Activated naive CD4-positive, alpha-beta T cell treated with anti-CD3 and anti-CD28 coated beads, Interleukin-2, amount 10 ng/mL, durations not matched to agents 7 days and 5 days (primary cell): ENCODE measurements around the gene KRTAP10-7.
"Not testable (repeated sequence)": the region's sequence is repeated elsewhere in the genome, so short reads cannot be mapped to it uniquely, and the experiment has no call there.

ENCODE experiments used
- CTCF ChIA-PET: fragments of 350-600 bp; sonication (Branson Sonifier 250); formaldehyde crosslinking; loops from one replicate; lab custom pipeline; 2021; ENCODE audit warnings: antibody characterized with exemption; lab: Charles Lee
- DNase-seq: peaks from one replicate; pipeline ENCODE4 v3.0.0-alpha.2; 2020
- H3K27ac Mint-ChIP-seq: one replicate; pipeline ENCODE4 v1.8.0; 2021; ENCODE audit warnings: mild to moderate bottlenecking, moderate library complexity, mixed read lengths
- H3K27me3 Mint-ChIP-seq: one replicate; pipeline ENCODE4 v1.8.0; 2021; ENCODE audit warnings: mild to moderate bottlenecking, mixed read lengths
- H3K36me3 Mint-ChIP-seq: one replicate; pipeline ENCODE4 v1.8.0; 2021; ENCODE audit warnings: mixed read lengths
- H3K4me1 Mint-ChIP-seq: one replicate; pipeline ENCODE4 v1.8.0; 2021; ENCODE audit warnings: mixed read lengths
- H3K4me3 Mint-ChIP-seq: one replicate; pipeline ENCODE4 v1.8.0; 2021; ENCODE audit warnings: mild to moderate bottlenecking, moderate library complexity, mixed read lengths
- H3K9me3 Mint-ChIP-seq: one replicate; pipeline ENCODE4 v1.8.0; 2021; ENCODE audit warnings: mixed read lengths

The KRTAP10-7 gene

DNA sequence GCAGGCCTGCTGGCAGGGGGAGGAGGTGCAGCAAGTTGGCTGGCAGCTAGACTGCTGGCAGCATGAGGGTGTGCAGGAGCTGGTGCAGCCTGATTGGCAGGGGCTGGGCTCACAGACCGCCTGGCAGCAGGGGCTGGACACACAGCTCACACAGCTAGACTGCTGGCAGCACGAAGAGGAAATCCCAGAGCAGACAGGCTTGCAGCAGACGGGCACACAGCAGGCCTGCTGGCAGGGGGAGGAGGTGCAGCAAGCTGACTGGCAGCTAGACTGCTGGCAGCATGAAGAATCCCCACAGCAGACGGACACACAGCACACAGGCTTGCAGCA, 8.6 kb upstream of the KRTAP10-7 start:
- H3K27me3 Mint-ChIP-seq = peaks cover 38% of the 10 kb centered on the region
- DNase-seq, H3K36me3 Mint-ChIP-seq, H3K4me1 Mint-ChIP-seq, CTCF ChIA-PET, H3K27ac Mint-ChIP-seq, H3K9me3 Mint-ChIP-seq, H3K4me3 Mint-ChIP-seq: not testable (repeated sequence)

DNA sequence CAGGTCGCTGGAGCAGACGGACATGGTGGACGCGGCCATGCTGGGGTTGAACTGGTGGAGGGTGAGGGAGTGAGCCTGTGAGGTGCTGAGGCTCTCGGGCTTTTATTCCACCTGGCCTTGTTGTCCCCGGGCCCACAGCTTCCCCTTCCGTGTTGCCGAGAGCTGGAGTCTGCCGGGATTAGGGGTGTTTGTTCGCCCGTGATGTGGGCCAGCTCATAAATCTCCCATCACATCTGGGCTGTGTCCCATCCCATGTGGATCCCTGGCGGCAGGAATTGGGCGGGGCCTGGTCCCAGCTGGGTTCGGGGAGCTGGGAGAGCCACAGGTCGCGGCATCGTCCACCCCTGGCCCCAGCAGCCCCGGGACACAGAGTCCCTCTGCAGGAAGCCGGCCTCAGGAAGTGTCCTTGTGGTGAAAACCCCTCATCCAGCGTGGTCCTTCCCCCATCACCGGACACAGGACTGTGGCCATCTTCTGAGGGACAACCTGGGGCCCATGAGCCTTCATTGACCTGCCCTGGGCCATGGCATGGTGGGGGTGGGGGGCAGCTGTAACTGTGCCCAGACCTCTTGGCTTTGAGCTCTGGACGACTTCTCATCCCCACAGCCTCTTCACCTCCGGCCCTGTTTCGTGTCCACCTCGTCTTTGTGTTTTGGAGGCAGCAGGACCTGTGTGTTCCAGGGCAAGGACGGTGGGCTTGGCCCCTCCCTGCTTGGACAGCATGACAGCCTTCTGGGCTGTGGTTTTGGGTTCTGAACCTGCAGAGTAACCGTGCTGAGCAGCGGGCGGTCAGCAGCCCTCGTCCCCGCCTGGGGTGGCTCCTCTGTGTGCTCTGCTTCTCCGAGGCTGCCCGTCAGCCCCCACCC, 7.7 kb upstream of the KRTAP10-7 start, which contains the start of gene KRTAP10-6:
Gene KRTAP10-6 (minus strand): TSS at position 60 of the 866 bp plus-strand sequence. CDS start 21 bp downstream, at position 39.
- Mint-ChIP-seq H3K4me1 (no peaks in the 10 kb centered on the region), H3K27ac (no peak within 1 kb of the TSS)
- DNase-seq = no peak

DNA sequence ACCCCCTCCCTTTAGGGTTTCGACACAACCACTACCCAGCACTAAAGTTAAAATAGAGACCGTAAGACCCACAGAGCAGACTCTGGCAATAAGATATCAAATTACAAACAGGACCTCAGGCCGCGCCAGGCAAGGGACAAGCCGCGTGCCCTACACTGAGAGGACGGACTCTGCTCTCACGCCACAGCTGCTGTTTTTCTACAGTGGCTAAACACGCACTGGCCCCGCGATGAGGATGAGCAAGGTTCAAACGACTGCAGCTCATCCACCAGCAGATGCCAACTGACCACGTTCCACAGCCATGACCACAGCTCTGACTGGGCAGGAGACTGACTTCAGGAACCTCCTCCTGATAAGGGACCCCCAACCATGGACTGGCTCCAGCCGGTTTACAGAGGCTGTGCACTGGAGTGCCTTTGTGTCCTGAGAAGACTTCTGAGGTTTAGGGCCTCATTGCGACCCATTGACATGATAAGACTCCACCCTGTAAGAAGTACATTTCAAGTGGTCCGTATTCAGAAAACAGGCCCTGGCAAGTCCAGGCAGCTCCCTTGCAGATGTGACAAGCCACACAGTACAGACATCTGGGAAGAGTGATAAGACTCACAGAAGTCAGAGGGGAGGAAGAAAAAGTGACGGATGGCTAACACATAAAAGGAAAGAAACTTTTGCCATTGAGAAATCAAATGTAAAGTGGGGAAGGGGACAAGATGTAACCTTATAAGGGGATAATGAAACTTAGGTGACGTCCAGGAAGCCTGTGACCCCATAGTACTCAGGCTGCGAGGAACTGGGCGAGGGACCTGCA, 6.6 kb upstream of the KRTAP10-7 start:
- Mint-ChIP-seq H3K4me1 (no peaks in the 10 kb centered on the region), H3K36me3 (no peaks in the 10 kb centered on the region), H3K4me3 (no peak overlapping the region), H3K9me3 (no peaks in the 10 kb centered on the region), H3K27ac (no peak overlapping the region), H3K27me3 (peaks cover 38% of the 10 kb centered on the region)
- DNase-seq = no peak
- CTCF ChIA-PET = no interaction called here

More for the DNA sequence above, 7.7 kb upstream of the KRTAP10-7 start, which contains the start of gene KRTAP10-6:
- Mint-ChIP-seq H3K4me3 (no peak within 1 kb of the TSS), H3K9me3 (no peaks in the 10 kb centered on the region), H3K36me3 (no peaks in the 10 kb centered on the region), H3K27me3 (peaks cover 34% of the 10 kb centered on the region)
- CTCF ChIA-PET = no interaction called here

- CTCF ChIA-PET = no interaction called here
Measured at GRCh38 chr21:44594406-44594916, 5.9 kb upstream of the KRTAP10-7 start.

DNA sequence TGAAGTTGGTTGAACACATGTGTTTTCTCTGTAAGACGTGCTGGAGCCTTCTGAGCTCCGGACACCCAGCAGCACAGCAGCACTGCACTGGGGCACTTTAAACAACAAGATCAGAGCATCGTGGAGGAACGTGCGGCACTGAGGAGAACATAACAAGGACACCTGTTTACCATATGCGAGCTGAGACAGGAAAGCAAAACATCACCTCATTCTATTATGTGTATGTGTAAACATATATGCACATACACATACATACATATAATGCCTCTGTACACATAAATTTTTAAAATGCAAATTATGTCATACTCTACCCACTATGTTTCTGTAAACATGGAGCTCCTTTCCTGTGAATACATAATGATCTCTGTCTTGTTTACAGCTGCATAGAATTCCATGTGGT, 4.9 kb upstream of the KRTAP10-7 start:
- DNase-seq = no peak
- no peaks in the 10 kb centered on the region for H3K4me1 Mint-ChIP-seq
- H3K36me3 Mint-ChIP-seq = no peaks in the 10 kb centered on the region
- no peak overlapping the region for H3K27ac Mint-ChIP-seq
- H3K4me3 Mint-ChIP-seq = no peak overlapping the region
- CTCF ChIA-PET = no interaction called here
- no peaks in the 10 kb centered on the region for H3K9me3 Mint-ChIP-seq
- peaks cover 33% of the 10 kb centered on the region for H3K27me3 Mint-ChIP-seq

More at GRCh38 chr21:44594406-44594916, 5.9 kb upstream of the KRTAP10-7 start:
- H3K27ac Mint-ChIP-seq = peak overlapping the region; percentile 37
- no peaks in the 10 kb centered on the region for H3K36me3 Mint-ChIP-seq
- no peaks in the 10 kb centered on the region for H3K9me3 Mint-ChIP-seq
- H3K27me3 Mint-ChIP-seq = peaks cover 36% of the 10 kb centered on the region
- no peak overlapping the region for H3K4me3 Mint-ChIP-seq
- no peak for DNase-seq
- no peaks in the 10 kb centered on the region for H3K4me1 Mint-ChIP-seq

GRCh38 chr21:44596068-44596725, 4.2 kb upstream of the KRTAP10-7 start:
- no peak for DNase-seq
- no peak overlapping the region for H3K27ac Mint-ChIP-seq
- no peaks in the 10 kb centered on the region for H3K36me3 Mint-ChIP-seq
- CTCF ChIA-PET = interaction anchor here (1.1 kb wide), 1 partner anchor 11 kb away, joined by 3 read pairs; no protein-coding TSS in a partner anchor
- peaks cover 31% of the 10 kb centered on the region for H3K27me3 Mint-ChIP-seq
- H3K4me1 Mint-ChIP-seq = no peaks in the 10 kb centered on the region
- no peaks in the 10 kb centered on the region for H3K9me3 Mint-ChIP-seq
- no peak overlapping the region for H3K4me3 Mint-ChIP-seq

DNA sequence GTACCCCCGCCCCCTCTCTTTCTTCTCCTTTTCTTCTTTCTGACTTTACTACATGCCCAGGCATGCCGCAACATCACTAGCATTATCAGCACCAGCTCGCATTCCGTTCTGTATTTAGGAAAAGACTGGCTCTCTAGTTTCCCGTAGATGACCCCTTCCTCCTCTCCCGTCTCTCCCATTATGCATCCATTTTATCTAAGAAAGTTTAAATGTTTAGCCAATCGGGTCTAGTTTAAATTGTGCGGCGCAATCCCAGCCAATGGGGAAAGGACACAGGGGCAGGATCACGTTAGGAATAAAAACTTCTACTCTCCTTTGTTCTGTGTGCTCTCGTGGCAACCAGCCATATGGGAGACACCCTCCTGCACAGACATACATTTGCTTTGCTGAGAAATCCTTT, 2.3 kb upstream of the KRTAP10-7 start:
- H3K27me3 Mint-ChIP-seq = peaks cover 31% of the 10 kb centered on the region
- H3K9me3 Mint-ChIP-seq = no peaks in the 10 kb centered on the region
- no peak for DNase-seq
- H3K4me3 Mint-ChIP-seq = no peak overlapping the region
- no peak overlapping the region for H3K27ac Mint-ChIP-seq
- CTCF ChIA-PET = no interaction called here
- no peaks in the 10 kb centered on the region for H3K36me3 Mint-ChIP-seq
- H3K4me1 Mint-ChIP-seq = no peaks in the 10 kb centered on the region

- Mint-ChIP-seq H3K4me1 (no peaks in the 10 kb centered on the region), H3K27ac (no peak overlapping the region), H3K4me3 (no peak overlapping the region), H3K27me3 (peaks cover 37% of the 10 kb centered on the region), H3K36me3 (no peaks in the 10 kb centered on the region), H3K9me3 (no peaks in the 10 kb centered on the region)
- no peak for DNase-seq
- CTCF ChIA-PET = no interaction called here
Measured at GRCh38 chr21:44599264-44600029, 950 bp upstream of the KRTAP10-7 start.

GRCh38 chr21:44601091-44601490, 694 bp downstream of the KRTAP10-7 start:
- DNase-seq, H3K4me3 Mint-ChIP-seq, H3K36me3 Mint-ChIP-seq, H3K9me3 Mint-ChIP-seq, H3K4me1 Mint-ChIP-seq, H3K27ac Mint-ChIP-seq: not testable (repeated sequence)
- peaks cover 42% of the 10 kb centered on the region for H3K27me3 Mint-ChIP-seq
- CTCF ChIA-PET = interaction anchor here (0.5 kb wide), 1 partner anchor 98 kb away, joined by 3 read pairs; no protein-coding TSS in a partner anchor

DNA sequence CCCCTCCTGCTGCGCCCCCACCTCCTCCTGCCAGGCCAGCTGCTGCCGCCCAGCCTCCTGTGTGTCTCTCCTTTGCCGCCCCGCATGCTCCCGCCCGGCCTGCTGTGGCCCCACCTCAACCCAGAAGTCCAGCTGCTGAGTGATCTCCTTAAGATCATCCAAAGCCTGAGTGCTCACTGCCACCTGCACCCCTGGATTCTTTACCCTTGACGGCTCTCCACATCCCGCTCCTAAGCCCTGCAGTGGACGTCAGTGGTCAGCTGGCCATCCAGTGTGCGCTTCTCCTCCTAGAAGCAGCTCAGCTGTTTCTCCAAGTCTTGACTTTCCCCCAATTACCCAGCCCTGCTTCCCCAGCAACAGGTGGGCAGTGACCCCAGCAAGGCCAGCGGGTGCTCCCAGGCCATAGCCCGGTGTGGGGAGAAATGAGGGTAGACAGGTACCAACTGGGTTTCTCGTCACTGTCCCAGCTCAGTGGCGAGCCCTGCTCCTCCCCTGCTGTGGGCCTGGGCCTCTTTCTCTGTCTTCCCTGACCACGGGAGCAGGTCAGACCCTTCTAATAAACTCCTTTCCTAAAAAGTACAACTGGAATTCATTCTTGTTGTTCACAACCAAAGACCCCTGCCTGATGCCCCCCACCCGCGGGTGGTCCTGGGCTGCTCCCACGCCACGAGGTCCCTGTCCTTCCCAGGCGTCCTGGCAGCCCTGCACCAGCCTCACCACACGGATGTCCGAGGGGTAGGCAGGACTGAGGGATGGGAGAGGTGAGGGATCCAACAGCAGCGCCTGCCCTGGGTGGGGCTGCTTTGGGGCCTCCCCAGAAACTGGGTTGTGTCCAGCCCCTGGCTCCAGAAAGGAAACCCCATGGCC, 1.4 kb downstream of the KRTAP10-7 start:
- no peaks in the 10 kb centered on the region for H3K4me1 Mint-ChIP-seq
- H3K27me3 Mint-ChIP-seq = peaks cover 43% of the 10 kb centered on the region
- no peak overlapping the region for H3K4me3 Mint-ChIP-seq
- no peaks in the 10 kb centered on the region for H3K36me3 Mint-ChIP-seq
- CTCF ChIA-PET = no interaction called here
- no peak for DNase-seq
- H3K27ac Mint-ChIP-seq = peak overlapping the region; percentile 37
- H3K9me3 Mint-ChIP-seq = peaks cover 6% of the 10 kb centered on the region

GRCh38 chr21:44602463-44602850, 2.1 kb downstream of the KRTAP10-7 start:
- H3K9me3 Mint-ChIP-seq = peaks cover 6% of the 10 kb centered on the region
- CTCF ChIA-PET = no interaction called here
- H3K27ac Mint-ChIP-seq = no peak overlapping the region
- H3K36me3 Mint-ChIP-seq = no peaks in the 10 kb centered on the region
- H3K4me1 Mint-ChIP-seq = no peaks in the 10 kb centered on the region
- no peak overlapping the region for H3K4me3 Mint-ChIP-seq
- peaks cover 43% of the 10 kb centered on the region for H3K27me3 Mint-ChIP-seq
- no peak for DNase-seq

DNA sequence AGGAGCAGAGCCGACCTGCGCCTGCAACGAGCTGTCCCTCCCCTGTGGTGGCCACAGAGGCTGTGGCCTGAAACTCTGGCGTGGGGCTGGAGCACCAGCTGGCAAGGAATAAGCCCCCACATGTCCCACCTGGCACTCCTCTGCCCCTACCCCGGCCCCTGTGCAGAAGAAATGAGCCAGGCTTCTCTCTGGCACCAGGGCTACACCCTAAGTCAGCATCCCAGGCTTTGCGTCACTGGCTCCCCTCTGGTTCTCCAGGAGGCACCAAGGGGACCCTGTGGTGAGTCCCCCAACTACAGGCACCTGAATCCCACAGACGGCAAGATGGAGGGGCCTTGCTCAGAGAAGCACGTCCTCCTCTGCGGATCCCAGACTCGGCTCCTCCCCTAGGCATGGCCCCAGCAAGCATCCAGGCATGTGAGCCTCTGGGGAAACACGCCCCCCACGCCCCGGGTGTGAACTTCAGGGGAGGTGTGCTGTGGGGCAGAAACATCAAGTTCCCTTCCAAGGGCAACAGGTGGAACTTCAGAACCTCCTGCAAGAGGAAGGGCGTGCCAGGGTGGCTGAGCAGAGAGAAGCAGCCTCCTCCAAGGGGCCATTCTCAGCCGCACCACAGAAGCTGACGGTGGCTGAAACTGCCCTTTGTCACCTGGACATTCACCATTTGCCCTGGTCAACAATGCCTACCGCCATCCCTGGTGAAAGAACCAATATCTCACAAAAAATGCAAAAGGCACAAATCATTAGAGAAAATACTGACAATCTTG, 2.9 kb downstream of the KRTAP10-7 start:
- DNase-seq = no peak
- H3K27me3 Mint-ChIP-seq = peaks cover 40% of the 10 kb centered on the region
- CTCF ChIA-PET = no interaction called here
- H3K36me3 Mint-ChIP-seq = no peaks in the 10 kb centered on the region
- H3K4me1 Mint-ChIP-seq = no peaks in the 10 kb centered on the region
- peaks cover 6% of the 10 kb centered on the region for H3K9me3 Mint-ChIP-seq
- H3K27ac Mint-ChIP-seq = no peak overlapping the region
- H3K4me3 Mint-ChIP-seq = no peak overlapping the region
